Stomach smooth muscle (tissue), 2 donors: ENCODE results near the gene MLLT6.

Source experiments
- H3K27ac ChIP-seq: one replicate; pipeline ENCODE4 v1.7.0; 2013; ENCODE audit warnings: mild to moderate bottlenecking, low read length, inconsistent platforms
- H3K27me3 ChIP-seq, 2 donors: one replicate each; pipeline ENCODE4 v1.7.0; 2013; ENCODE audit warnings: low read length in 2 of 2; ENCODE audit not compliant: insufficient read depth in 2 of 2, control insufficient read depth in 1 of 2
- H3K36me3 ChIP-seq, 2 donors: one replicate each; pipeline ENCODE4 v1.7.0; 2013; ENCODE audit warnings: low read length in 2 of 2; ENCODE audit not compliant: control insufficient read depth in 2 of 2, insufficient read depth in 2 of 2
- H3K4me1 ChIP-seq: one replicate; pipeline ENCODE4 v1.7.0; 2013; ENCODE audit warnings: low read length; ENCODE audit not compliant: control insufficient read depth, insufficient read depth
- H3K4me3 ChIP-seq, 2 donors: one replicate each; pipeline ENCODE4 v1.7.0; 2013; ENCODE audit warnings: low read length in 2 of 2
- H3K9ac ChIP-seq, 2 donors: one replicate each; pipeline ENCODE4 v1.7.0; 2013; ENCODE audit warnings: low read length in 2 of 2, mild to moderate bottlenecking in 1 of 2
- H3K9me3 ChIP-seq, 2 donors: one replicate each; pipeline ENCODE4 v1.7.0; 2013; ENCODE audit warnings: low read length in 2 of 2; ENCODE audit not compliant: control insufficient read depth in 2 of 2
- donor health status: healthy.
- donor health status: Pancreatic carcinoma.

Gene MLLT6

DNA sequence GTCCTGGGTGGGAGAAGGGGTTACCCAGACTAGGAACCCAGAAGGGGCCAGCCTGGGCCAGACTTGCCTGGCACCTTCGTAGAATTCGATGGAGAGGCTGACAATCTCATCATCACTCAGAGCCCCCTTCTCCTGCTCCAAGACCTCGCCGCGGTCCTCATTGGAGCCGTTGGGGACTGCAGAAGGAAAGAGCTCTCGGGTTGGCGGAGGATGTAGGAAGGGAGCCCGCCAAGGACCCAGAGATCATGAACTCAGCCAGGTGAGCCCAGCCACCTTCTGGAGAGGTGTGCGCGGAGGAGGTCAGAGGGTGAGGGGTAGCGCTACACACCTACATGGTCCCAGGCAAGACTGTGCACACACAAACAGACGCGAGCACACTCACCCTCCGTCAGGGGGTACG is 33.6 kb downstream of the MLLT6 start:
- Histone ChIP-seq H3K36me3 (peaks cover 10 to 21% of the 10 kb centered on the region in 2 donors), H3K27me3 (no peaks in the 10 kb centered on the region), H3K9me3 (no peaks in the 10 kb centered on the region), H3K4me1 (peaks cover 35% of the 10 kb centered on the region), H3K4me3 (no peak overlapping the region), H3K9ac (no peak overlapping the region), H3K27ac (no peak overlapping the region)

DNA sequence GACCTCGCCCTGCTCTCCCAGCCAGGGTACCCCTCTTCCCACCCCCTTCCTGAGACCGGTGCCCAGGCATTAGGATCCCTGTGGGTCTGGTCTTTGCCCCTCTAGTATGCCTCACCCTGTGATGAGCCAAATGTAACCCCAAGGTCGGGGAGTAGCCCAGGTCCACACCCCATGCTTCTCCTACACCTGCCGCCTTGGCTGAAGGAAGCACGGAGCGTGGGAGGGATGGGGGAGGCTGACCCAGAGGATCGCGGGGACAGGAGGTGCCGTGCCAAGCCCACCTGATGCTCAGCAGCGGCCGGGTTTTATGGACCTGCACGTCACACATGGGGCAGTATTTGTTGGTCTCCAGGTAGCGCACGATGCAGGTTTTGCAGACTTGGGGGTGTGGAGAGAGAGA is 34.2 kb downstream of the MLLT6 start:
- Histone ChIP-seq H3K4me1 (peaks cover 37% of the 10 kb centered on the region), H3K4me3 (no peak overlapping the region), H3K9ac (no peak overlapping the region), H3K27me3 (no peaks in the 10 kb centered on the region), H3K27ac (no peak overlapping the region), H3K9me3 (no peaks in the 10 kb centered on the region), H3K36me3 (peaks cover 7 to 17% of the 10 kb centered on the region in 2 donors)

DNA sequence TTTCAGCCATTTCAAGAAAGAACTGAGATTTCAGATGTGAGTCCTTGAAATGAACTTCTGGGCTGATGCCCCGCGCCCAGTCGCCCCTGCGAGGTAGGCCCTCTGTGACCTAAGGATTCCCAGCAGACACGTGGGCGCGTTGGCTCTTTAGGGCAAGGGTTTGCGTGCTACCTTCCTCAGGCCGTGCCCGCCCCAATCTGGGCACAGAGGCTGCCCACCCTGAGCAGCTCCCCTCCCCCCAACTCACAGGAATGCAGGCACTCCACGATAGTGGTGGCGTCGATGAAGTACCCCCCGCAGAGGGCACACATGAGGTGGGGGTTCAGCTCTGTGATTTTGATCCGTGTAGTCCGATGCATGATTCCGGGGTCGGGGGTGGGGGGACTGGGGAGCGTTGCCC is 35.0 kb downstream of the MLLT6 start:
- Histone ChIP-seq H3K4me1 (peaks cover 36% of the 10 kb centered on the region), H3K9me3 (no peaks in the 10 kb centered on the region), H3K27ac (no peak overlapping the region), H3K27me3 (no peaks in the 10 kb centered on the region), H3K36me3 (peaks cover 6 to 17% of the 10 kb centered on the region in 2 donors), H3K4me3 (no peak overlapping the region), H3K9ac (no peak overlapping the region)

DNA sequence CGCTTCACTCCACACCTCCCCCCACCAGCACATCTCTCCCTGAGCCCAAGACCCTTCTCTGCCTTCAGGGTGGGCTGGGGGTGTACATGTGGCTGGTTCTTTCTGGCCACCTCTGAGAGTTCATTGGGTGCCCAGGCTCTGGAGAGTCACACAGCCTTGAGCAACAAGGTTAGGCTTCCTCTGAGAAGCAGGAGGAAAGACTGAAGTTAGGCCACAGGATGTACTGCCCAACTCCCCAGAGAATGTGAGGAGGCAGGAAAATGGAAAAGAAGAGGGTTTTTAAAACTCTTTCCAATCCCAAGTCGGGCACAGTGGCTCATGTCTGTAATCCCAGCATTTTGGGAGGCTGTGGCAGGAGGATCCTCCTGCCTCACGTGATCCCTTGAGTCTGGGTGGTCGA is 35.7 kb downstream of the MLLT6 start:
- no peaks in the 10 kb centered on the region for H3K27me3 ChIP-seq
- H3K27ac ChIP-seq = peak overlapping the region; percentile 85
- H3K9me3 ChIP-seq = no peaks in the 10 kb centered on the region
- no peak overlapping the region for H3K4me3 ChIP-seq
- H3K4me1 ChIP-seq = peaks cover 33% of the 10 kb centered on the region
- H3K9ac ChIP-seq = peak overlapping the region in 1 of 2 donors; percentile 48
- peaks cover 6 to 14% of the 10 kb centered on the region in 2 donors for H3K36me3 ChIP-seq

DNA sequence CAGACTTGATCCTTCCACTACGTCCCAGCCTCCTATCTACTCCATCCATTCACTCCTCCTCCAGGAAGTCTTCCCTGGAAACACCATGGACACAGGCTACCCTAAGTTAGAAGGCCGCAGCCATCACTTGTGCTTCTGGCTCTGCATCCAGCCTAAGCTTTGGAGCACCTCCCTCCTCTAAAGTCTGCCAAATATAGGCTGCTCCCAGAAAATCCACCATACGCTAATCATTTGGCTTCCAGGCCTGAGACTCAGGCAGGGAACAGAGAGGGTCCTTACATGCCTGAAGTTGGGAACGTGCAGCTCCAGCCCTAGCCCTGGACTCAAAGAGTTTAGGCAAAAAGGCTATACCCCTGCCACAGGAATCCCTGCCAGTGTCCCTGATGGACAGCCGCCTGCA is 36.4 kb downstream of the MLLT6 start:
- Histone ChIP-seq H3K9ac (peak overlapping the region; percentile 47 to 48), H3K27me3 (no peaks in the 10 kb centered on the region), H3K36me3 (peaks cover 6 to 11% of the 10 kb centered on the region in 2 donors), H3K27ac (peak overlapping the region; percentile 85), H3K4me1 (peaks cover 39% of the 10 kb centered on the region), H3K4me3 (peak overlapping the region in 1 of 2 donors; percentile 52), H3K9me3 (no peaks in the 10 kb centered on the region)

DNA sequence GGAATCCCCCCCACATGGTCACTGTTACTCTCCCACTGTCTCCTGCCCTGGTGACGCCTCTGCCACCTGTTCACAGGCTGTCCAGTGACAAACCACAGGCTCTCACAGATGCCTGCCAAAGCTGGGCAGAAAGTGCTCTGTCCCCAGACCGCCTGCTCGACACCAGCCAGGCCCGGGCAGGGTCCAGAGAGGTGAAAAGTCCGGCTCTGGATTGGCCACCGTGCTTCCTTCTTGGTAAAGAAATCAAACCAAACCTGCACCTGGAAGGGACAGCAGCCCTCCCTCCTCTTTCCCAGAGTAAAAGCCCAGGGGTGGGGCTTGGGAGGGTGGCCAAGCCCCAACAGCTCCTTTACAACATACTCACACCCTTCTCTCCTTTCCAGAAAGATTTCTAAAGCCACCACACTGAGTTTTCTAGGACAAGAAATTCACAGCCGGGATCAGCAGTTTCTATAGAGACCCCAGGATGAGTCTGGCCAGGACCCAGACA is 36.9 kb downstream of the MLLT6 start:
- H3K9me3 ChIP-seq = no peaks in the 10 kb centered on the region
- peak overlapping the region; percentile 47 to 48 for H3K9ac ChIP-seq
- peak overlapping the region; percentile 22 to 52 for H3K4me3 ChIP-seq
- H3K27ac ChIP-seq = peak overlapping the region; percentile 85
- peaks cover 44% of the 10 kb centered on the region for H3K4me1 ChIP-seq
- H3K36me3 ChIP-seq = peaks cover 6 to 11% of the 10 kb centered on the region in 2 donors
- H3K27me3 ChIP-seq = no peaks in the 10 kb centered on the region

DNA sequence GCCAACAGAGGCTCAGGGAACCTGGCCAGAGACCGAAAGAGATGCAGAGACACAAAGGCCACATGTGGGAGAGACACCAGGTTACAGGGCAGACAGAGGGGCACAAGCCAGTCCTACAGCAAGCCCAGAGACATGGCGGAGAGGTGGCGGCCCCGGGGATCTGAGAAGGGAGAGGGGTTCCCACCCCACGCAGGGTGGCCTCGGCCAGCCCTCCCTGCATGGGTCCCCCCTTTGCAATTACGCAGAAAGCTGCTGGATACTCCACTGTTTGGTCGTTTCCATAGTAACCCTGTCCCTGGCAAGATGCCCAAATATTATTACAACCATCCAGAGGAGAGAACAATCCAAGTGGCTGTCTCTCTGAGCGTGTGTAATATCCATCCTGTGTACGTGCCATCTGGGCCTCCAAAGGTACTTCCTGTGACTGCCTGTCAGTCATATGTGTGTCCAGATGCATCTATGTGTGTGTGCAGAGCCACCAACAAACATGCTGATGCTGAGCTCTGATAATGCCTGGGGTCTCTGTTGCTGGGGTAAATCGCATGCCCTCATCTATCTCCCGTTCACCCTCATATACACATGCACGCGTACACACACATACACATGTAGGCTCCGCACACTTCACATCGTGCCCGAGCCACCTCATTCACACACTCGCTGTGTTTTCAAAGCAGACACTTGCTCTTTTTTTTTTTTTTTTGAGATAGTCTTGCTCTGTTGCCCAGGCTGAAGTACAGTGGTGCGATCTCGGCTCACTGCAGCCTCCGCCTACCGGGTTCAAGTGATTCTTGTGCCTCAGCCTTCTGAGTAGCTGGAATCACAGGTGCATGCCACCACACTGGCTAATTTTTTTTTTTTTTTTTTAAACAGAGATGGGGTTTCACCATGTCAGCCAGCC is 37.6 kb downstream of the MLLT6 start:
- peak overlapping the region; percentile 22 to 52 for H3K4me3 ChIP-seq
- no peaks in the 10 kb centered on the region for H3K27me3 ChIP-seq
- peak overlapping the region; percentile 36 to 48 for H3K9ac ChIP-seq
- H3K4me1 ChIP-seq = peaks cover 47% of the 10 kb centered on the region
- peak overlapping the region; percentile 85 for H3K27ac ChIP-seq
- H3K36me3 ChIP-seq = peaks cover 6 to 9% of the 10 kb centered on the region in 2 donors
- no peaks in the 10 kb centered on the region for H3K9me3 ChIP-seq

DNA sequence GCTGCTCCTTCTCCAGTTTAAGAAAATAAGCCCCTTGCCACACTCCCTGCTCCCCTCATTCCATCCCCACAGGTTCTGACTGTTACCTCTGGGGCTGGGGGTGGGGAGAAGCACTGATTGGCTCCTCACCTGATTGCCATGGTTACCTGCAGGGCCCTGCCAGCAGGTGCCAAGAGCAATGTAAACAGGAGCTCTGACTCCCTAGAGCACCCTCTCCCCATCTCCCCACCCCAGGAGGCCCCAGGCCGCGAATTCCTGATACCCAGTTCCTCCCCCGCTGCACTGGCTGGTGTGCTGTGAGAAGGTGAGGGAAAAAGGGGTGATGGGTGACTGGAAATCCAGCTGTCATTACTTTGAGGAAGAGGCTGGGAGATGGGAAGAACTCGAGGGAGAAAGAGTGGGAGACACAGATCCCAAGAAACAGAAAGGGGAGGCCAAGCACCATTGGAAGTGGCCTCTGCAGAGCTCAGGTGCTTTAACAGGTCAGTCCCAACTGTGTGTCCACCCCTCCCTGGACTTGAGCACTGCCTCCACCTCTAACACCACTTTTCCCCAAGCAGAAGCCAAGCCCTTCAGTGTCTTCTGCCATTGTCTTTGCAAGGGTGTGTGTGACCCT is 38.6 kb downstream of the MLLT6 start:
- Histone ChIP-seq H3K9ac (no peak overlapping the region), H3K36me3 (peaks cover 0 to 3% of the 10 kb centered on the region in 2 donors), H3K4me1 (peaks cover 54% of the 10 kb centered on the region), H3K9me3 (no peaks in the 10 kb centered on the region), H3K27me3 (peaks cover 0 to 4% of the 10 kb centered on the region in 2 donors), H3K27ac (peak overlapping the region; percentile 85), H3K4me3 (no peak overlapping the region)

DNA sequence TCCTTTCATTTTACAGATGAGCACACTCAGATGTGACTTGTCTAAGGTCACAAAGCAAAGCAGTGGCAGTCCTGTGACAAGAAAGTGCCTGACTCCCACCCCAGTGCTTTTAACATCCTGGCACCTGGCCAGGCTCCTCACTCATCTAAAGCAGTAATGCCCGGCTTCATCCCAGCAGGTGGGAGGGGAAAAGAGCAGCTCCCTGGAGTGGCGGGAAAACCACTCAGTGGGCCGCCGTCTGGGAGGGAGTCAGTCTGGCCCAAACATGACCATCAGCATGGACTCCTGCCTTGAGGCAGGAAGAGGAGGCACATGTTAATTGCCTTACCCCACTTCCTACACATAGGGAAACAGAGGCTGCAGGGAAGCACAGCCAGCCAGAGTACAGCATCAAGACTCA is 40.5 kb downstream of the MLLT6 start:
- Histone ChIP-seq H3K27me3 (peaks cover 1 to 10% of the 10 kb centered on the region in 2 donors), H3K9ac (no peak overlapping the region), H3K4me3 (no peak overlapping the region), H3K27ac (peak overlapping the region; percentile 66), H3K9me3 (no peaks in the 10 kb centered on the region), H3K36me3 (no peaks in the 10 kb centered on the region), H3K4me1 (peaks cover 72% of the 10 kb centered on the region)

DNA sequence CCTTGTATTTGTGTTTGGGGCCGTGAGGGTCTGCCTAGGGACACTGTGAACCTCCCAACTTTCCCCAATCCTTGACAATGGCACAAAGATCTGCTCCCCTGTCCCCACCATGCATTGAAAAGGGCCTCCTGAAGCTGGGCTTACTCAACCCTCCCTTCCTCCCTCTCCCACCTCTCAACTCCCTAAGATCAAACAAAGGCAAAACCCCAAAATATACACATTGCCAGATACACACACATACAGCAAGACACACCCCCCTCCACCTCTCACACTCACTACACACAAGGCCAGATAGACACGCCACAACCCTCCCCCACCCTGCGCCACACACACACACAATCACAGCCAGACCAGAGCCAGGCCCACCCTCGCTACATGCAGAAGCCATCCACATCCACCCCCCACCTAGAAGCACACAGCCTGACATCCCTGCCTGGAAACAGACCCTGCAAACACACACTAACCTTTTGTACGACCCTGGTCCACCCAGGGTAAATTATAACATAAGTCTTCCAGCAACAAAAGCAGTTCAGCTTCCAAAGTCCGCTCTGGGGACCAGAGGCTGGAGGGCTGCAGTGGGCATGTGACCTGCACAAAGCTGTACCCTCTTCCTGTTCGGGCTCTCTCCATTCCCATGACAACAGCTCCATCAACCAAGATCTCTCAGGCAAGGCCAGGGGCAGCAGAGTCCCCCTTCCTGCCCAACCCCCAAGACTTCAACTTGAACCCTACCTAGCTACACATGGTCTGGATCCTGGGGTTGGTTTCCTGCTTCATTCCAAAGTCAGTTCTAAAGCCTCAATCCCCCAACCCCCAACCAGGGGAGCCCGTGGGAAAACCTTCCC is 41.2 kb downstream of the MLLT6 start:
- H3K9ac ChIP-seq = peak overlapping the region; percentile 47 to 71
- H3K9me3 ChIP-seq = no peaks in the 10 kb centered on the region
- peak overlapping the region; percentile 66 for H3K27ac ChIP-seq
- H3K4me1 ChIP-seq = peaks cover 69% of the 10 kb centered on the region
- peaks cover 3 to 10% of the 10 kb centered on the region in 2 donors for H3K27me3 ChIP-seq
- no peaks in the 10 kb centered on the region for H3K36me3 ChIP-seq
- peak overlapping the region; percentile 57 to 81 for H3K4me3 ChIP-seq
